A673 (cell line): ENCODE data around the gene CCDC157. TPM values are rescaled to one million over a fixed set of nuclear protein-coding genes. Genes with fewer than 3 reads are reported as not detected.

Experiments used
- BruUV-seq: library from RNA; stranded (reverse); fragments of 400-500 nt; replicated peaks from 2 replicates; lab custom pipeline; 2021; lab: Mats Ljungman, UMichigan
- CTCF ChIA-PET: fragments of 300-600 bp; sonication (Branson Sonifier 250); formaldehyde crosslinking; loops from one replicate; lab custom pipeline; 2022; ENCODE audit warnings: antibody characterized with exemption; lab: Charles Lee
- POLR2A ChIA-PET: fragments of 300-600 bp; sonication (Branson Sonifier 250); formaldehyde crosslinking; loops from one replicate; lab custom pipeline; 2022; ENCODE audit warnings: antibody characterized with exemption; ENCODE audit not compliant: low non-redundant PET; lab: Charles Lee
- DNase-seq: peaks from one replicate; pipeline ENCODE4 v3.0.0-alpha.2; 2015; ENCODE audit warnings: low spot score
- H3K27ac ChIP-seq: fragments of 200-600 bp; sonication (generic); 2 replicates; pipeline ENCODE4 v1.5.1; 2016; ENCODE audit warnings: mixed run types, low read depth, mild to moderate bottlenecking, mixed read lengths, antibody characterized with exemption, low read length; ENCODE audit not compliant: poor library complexity, severe bottlenecking
- H3K27me3 ChIP-seq: fragments of 200-600 bp; sonication (generic); replicated peaks from 2 replicates; pipeline ENCODE4 v1.6.1; 2017; ENCODE audit warnings: mixed run types, low read depth, mild to moderate bottlenecking, mixed read lengths, antibody characterized with exemption, low read length; ENCODE audit not compliant: insufficient read depth, poor library complexity
- H3K36me3 ChIP-seq: fragments of 200-600 bp; sonication (generic); 2 replicates; pipeline ENCODE4 v1.6.1; 2016; ENCODE audit warnings: mixed run types, mild to moderate bottlenecking, mixed read lengths, antibody characterized with exemption, low read length; ENCODE audit not compliant: insufficient read depth, poor library complexity, severe bottlenecking
- H3K4me1 ChIP-seq: fragments of 200-600 bp; sonication (generic); 2 replicates; pipeline ENCODE4 v1.6.1; 2017; ENCODE audit warnings: mixed run types, mild to moderate bottlenecking, mixed read lengths, antibody characterized with exemption, low read length; ENCODE audit not compliant: insufficient read depth, poor library complexity, severe bottlenecking
- H3K4me3 ChIP-seq: fragments of 200-600 bp; sonication (generic); 2 replicates; pipeline ENCODE4 v1.5.1; 2016; ENCODE audit warnings: low read depth, mixed run types, mild to moderate bottlenecking, mixed read lengths, low read length; ENCODE audit not compliant: poor library complexity, severe bottlenecking
- H3K9me3 ChIP-seq: fragments of 200-600 bp; sonication (generic); 2 replicates; pipeline ENCODE4 v1.6.1; 2016; ENCODE audit warnings: mixed run types, low read depth, mild to moderate bottlenecking, mixed read lengths, antibody characterized with exemption, low read length; ENCODE audit not compliant: poor library complexity, severe bottlenecking
- EZH2 ChIP-seq: fragments of 200-600 bp; sonication (generic); IDR thresholded peaks from 2 replicates; pipeline ENCODE4 v1.6.1; 2017; ENCODE audit warnings: borderline replicate concordance, low read depth, mild to moderate bottlenecking, mixed read lengths, antibody characterized with exemption, low read length; ENCODE audit not compliant: poor library complexity, severe bottlenecking
- intact Hi-C: fragments of 100-400 bp; cut with micrococcal nuclease; formaldehyde crosslinking; loops from one replicate; pipeline ENCODE4 v1.10.0; 2022; ENCODE audit not compliant: unreplicated experiment
- total RNA-seq: library from RNA; stranded (reverse); gene quantifications from 2 replicates; pipeline ENCODE4 v1.2.3, GENCODE V29; 2021
- TF ChIP-seq, protein P1 (sequence below): fragments of 300-800, 200-600 bp; sonication (generic); conservative IDR thresholded peaks from 2 replicates; pipeline ENCODE4 v1.5.1; 2017; ENCODE audit warnings: low read depth, mild to moderate bottlenecking, antibody characterized with exemption, low read length, moderate library complexity, mixed read lengths

The CCDC157 gene
- total RNA-seq, 1 experiment from 2014 or later = 5.7 TPM

DNA sequence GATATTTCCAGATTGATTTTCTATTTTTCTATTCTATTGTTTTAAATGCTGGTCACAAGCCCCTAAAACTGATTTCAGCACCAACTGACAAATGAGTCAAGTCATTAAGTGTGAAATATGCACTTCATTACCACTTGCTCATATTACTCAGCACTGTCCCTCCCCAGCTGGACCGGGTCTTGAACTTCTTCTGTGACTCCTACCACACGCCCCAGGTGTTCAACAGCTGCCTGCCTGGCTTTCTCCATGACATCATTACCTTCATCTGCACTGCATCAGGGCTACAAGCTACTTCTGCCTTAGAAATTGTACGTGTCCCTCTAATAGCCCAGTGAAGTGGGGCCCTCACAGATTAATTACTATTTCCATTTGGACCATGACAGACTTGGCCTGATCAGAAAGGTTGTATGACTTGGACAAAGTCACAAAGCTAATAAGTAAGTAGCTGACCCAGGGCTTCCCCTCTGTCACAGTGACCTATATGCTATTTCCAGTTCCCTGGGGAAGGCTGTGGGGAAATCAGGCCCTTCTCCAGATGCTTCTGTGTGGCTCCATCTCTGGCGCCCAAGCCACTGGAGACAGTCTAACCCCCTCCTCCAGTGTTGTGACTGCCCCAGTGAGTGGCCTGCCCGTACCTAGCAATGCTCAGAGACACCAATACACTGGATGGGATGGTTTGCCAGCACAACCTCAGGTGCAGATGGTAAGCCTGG is 48.1 kb upstream of the CCDC157 start:
- Histone ChIP-seq H3K27ac (no peak overlapping the region), H3K36me3 (no peaks in the 10 kb centered on the region), H3K9me3 (no peaks in the 10 kb centered on the region), H3K4me1 (peaks cover 8% of the 10 kb centered on the region), H3K4me3 (no peak overlapping the region), H3K27me3 (no peaks in the 10 kb centered on the region)
- no peak for DNase-seq
- intact Hi-C loops = no loop called here
- POLR2A ChIA-PET = no interaction called here
- CTCF ChIA-PET = interaction anchor here (0.6 kb wide), 1 partner anchor 277 kb away, joined by 4 read pairs; no protein-coding TSS in a partner anchor
- TF ChIP-seq EZH2 = no peak
- TF ChIP-seq, protein P1, sequence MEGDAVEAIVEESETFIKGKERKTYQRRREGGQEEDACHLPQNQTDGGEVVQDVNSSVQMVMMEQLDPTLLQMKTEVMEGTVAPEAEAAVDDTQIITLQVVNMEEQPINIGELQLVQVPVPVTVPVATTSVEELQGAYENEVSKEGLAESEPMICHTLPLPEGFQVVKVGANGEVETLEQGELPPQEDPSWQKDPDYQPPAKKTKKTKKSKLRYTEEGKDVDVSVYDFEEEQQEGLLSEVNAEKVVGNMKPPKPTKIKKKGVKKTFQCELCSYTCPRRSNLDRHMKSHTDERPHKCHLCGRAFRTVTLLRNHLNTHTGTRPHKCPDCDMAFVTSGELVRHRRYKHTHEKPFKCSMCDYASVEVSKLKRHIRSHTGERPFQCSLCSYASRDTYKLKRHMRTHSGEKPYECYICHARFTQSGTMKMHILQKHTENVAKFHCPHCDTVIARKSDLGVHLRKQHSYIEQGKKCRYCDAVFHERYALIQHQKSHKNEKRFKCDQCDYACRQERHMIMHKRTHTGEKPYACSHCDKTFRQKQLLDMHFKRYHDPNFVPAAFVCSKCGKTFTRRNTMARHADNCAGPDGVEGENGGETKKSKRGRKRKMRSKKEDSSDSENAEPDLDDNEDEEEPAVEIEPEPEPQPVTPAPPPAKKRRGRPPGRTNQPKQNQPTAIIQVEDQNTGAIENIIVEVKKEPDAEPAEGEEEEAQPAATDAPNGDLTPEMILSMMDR = no peak
- no TSS peak for BruUV-seq

- BruUV-seq = no TSS peak
- Histone ChIP-seq H3K9me3 (no peaks in the 10 kb centered on the region), H3K27ac (no peak overlapping the region), H3K4me3 (no peak overlapping the region), H3K36me3 (no peaks in the 10 kb centered on the region), H3K4me1 (peaks cover 8% of the 10 kb centered on the region), H3K27me3 (no peaks in the 10 kb centered on the region)
- no peak for DNase-seq
- intact Hi-C loops = no loop called here
- TF ChIP-seq, protein P1 = no peak
- no peak for TF ChIP-seq EZH2
- ChIA-PET POLR2A (no interaction called here), CTCF (interaction anchor here (0.6 kb wide), 1 partner anchor 527 kb away, joined by 3 read pairs; no protein-coding TSS in a partner anchor)
These were observed 46.7 kb upstream of the CCDC157 start for GRCh38 chr22:30309951-30310741.

DNA sequence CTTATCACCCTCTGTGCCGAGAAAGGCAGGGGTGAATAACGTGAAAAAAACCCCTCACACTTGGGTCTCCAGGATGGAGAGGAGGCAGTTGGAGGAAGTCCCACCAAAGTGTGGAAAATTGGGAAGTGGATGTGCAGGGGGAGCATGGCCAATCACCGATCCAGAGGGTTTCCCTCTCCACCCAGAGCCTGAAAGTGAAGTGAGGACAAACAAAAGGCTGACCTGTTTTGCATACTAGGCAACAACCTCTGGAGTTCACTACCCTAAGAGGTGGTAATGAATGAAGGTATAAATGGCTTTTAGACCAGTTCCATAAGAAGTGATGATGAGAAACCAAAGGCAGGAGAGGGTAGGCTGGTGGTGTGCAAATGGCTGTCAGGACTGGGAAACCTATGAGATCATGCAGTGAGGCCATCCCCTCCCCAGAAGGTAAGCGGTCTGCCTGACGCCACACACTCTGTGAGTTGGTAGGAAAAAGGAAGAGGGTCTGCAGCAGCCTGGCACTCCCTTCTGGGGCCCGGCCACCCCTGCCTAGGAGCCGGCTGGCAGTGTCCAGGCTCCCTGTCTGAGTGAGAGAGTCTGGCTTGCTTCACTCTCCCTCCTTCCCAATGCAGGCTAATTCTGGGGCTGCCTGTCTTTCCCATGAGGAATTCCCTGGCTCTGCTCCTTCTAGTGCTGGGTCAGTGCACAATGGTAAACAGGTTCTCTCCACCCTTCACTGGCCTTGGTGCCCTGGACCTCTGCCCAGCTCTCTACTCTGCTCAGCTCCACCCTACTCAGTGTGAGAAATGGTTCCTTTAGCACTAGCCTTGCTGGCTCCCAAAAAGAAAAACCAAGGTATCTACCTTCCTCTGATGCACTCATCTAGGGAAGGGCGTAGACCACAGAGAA is 45.7 kb upstream of the CCDC157 start:
- TF ChIP-seq, protein P1 = no peak
- no peak for TF ChIP-seq EZH2
- no peaks in the 10 kb centered on the region for H3K36me3 ChIP-seq
- POLR2A ChIA-PET = no interaction called here
- H3K4me1 ChIP-seq = peaks cover under 1% of the 10 kb centered on the region
- intact Hi-C loops = no loop called here
- no peak overlapping the region for H3K4me3 ChIP-seq
- no peak for DNase-seq
- no peaks in the 10 kb centered on the region for H3K27me3 ChIP-seq
- H3K9me3 ChIP-seq = no peaks in the 10 kb centered on the region
- CTCF ChIA-PET = no interaction called here
- no TSS peak for BruUV-seq
- H3K27ac ChIP-seq = no peak overlapping the region
